ENCODE data around the gene CDH8. TPM values are rescaled to one million over a fixed set of nuclear protein-coding genes. Genes with fewer than 3 reads are reported as not detected.

The CDH8 gene
- total and polyA plus RNA-seq, 7 donors, result 0.13 to 3.9 (median 0.83) TPM; not detected in 2

DNA sequence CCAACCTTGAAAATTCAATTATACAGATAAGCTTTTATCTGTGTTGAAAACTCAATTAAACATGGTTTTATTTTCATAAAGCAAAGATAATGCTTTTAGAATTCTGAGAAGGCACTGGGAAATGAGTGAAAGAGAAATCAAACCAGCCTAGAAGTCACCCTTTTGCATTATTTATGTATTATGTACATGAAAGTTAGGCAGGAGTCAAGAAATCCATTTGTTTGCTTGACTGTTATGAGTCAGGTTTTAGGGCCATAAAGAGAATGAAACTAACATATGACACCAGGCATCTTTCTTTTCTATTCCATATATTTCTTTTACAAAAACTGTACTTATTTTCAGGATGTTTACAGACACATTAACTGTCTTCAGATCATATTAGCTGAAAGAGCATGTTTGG lies 23.3 kb upstream of the CDH8 start:
- intact Hi-C loops (cut with DNase I), result no loop called here
- Histone ChIP-seq H3K4me3 (no peak overlapping the region), H3K4me1 (no peaks in the 10 kb centered on the region), H3K36me3 (no peaks in the 10 kb centered on the region), H3K9me3 (no peaks in the 10 kb centered on the region), H3K27ac (no peak overlapping the region), H3K27me3 (no peaks in the 10 kb centered on the region)
- TF ChIP-seq EP300 (IDR thresholded peaks at IDR 0.05), result no peak
- TF ChIP-seq POLR2A (IDR thresholded peaks at IDR 0.05), result no peak
- no peak for TF ChIP-seq CTCF (IDR thresholded peaks at IDR 0.05)
- TF ChIP-seq POLR2AphosphoS5 (IDR thresholded peaks at IDR 0.05), result no peak
- DNase-seq, result no peak

- Histone ChIP-seq H3K4me1 (no peaks in the 10 kb centered on the region), H3K36me3 (no peaks in the 10 kb centered on the region), H3K27me3 (no peaks in the 10 kb centered on the region), H3K4me3 (no peak overlapping the region), H3K27ac (no peak overlapping the region), H3K9me3 (no peaks in the 10 kb centered on the region)
- 77 to 81% methylated on average over 8 of the region's 8 CpGs for WGBS, 2 donors
- no peak for DNase-seq
- no peak for TF ChIP-seq POLR2A (IDR thresholded peaks at IDR 0.05)
- TF ChIP-seq POLR2AphosphoS5 (IDR thresholded peaks at IDR 0.05), result no peak
- intact Hi-C loops (cut with DNase I), result no loop called here
These were observed 22.2 kb upstream of the CDH8 start for GRCh38 chr16:62058412-62058811.

- H3K4me3 ChIP-seq, result no peak overlapping the region
- H3K27ac ChIP-seq, result no peak overlapping the region
- TF ChIP-seq POLR2AphosphoS5 (IDR thresholded peaks at IDR 0.05), result no peak
- WGBS, 2 donors, result 81 to 89% methylated on average over 4 of the region's 4 CpGs
- H3K4me1 ChIP-seq, result no peaks in the 10 kb centered on the region
- H3K9me3 ChIP-seq, result no peaks in the 10 kb centered on the region
- intact Hi-C loops (cut with DNase I), result no loop called here
- no peak for DNase-seq
- H3K36me3 ChIP-seq, result no peaks in the 10 kb centered on the region
- no peaks in the 10 kb centered on the region for H3K27me3 ChIP-seq
These were observed 15.7 kb upstream of the CDH8 start for GRCh38 chr16:62051942-62052341.

DNA sequence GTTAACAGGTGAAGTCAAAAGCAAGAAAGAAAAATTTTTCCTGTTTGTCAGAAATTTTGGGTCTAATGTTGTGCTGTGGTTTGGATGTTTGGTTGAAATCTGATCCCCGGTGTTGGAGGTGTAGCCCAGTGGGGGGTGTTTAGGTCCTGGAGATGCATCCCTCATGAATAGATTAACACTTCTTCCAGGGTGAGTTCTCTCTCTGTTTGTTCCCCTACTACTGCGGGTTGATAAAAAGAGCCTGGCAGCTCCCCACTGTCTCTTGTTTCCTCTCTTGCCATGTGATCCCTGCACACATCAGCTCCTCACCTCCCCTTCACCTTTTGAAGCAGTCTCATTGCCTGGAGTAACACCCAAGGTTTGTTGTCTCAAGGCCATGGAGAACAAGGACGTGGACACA lies 14.6 kb upstream of the CDH8 start:
- WGBS, 2 donors, result 41 to 42% methylated on average over 3 of the region's 3 CpGs
- H3K27me3 ChIP-seq, result no peaks in the 10 kb centered on the region

DNA sequence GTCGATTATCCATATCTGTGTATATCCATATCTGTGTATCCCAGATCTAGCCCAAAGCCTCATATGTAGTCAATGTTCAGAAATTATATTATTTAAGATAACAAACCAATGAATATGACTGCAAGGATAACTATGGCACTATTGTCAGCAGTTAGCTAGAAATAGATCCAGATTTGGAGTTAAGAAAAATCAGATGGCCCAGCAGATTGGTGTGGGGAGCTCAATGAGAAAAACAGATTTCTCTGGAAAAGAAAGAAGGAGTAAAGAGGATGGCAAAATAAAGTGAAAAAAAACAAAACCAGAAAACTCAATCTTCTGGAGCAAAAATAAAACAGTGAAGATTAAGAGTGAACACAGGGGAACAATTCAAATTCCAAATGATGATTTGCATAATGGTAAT lies 10.6 kb upstream of the CDH8 start:
- DNase-seq, result no peak
- Histone ChIP-seq H3K9me3 (no peaks in the 10 kb centered on the region), H3K27me3 (peaks cover 0 to 7% (median 0%) of the 10 kb centered on the region in 3 donors), H3K4me1 (no peaks in the 10 kb centered on the region), H3K27ac (no peak overlapping the region), H3K4me3 (no peak overlapping the region), H3K36me3 (no peaks in the 10 kb centered on the region)
- intact Hi-C loops (cut with DNase I), result no loop called here
- no peak for TF ChIP-seq POLR2AphosphoS5 (IDR thresholded peaks at IDR 0.05)
- no peak for TF ChIP-seq EP300 (IDR thresholded peaks at IDR 0.05)
- TF ChIP-seq CTCF (IDR thresholded peaks at IDR 0.05), result no peak
- TF ChIP-seq POLR2A (IDR thresholded peaks at IDR 0.05), result no peak
- 91 to 93% methylated on average over 1 of the region's 1 CpG for WGBS, 2 donors

More for the DNA sequence above, 14.6 kb upstream of the CDH8 start:
- no peaks in the 10 kb centered on the region for H3K9me3 ChIP-seq
- H3K36me3 ChIP-seq, result no peaks in the 10 kb centered on the region
- no peak for DNase-seq
- no peak overlapping the region for H3K27ac ChIP-seq
- H3K4me3 ChIP-seq, result no peak overlapping the region
- H3K4me1 ChIP-seq, result no peaks in the 10 kb centered on the region
- intact Hi-C loops (cut with DNase I), result no loop called here
- no peak for TF ChIP-seq POLR2A (IDR thresholded peaks at IDR 0.05)
- no peak for TF ChIP-seq POLR2AphosphoS5 (IDR thresholded peaks at IDR 0.05)
- TF ChIP-seq CTCF (IDR thresholded peaks at IDR 0.05), result no peak
- no peak for TF ChIP-seq EP300 (IDR thresholded peaks at IDR 0.05)

DNA sequence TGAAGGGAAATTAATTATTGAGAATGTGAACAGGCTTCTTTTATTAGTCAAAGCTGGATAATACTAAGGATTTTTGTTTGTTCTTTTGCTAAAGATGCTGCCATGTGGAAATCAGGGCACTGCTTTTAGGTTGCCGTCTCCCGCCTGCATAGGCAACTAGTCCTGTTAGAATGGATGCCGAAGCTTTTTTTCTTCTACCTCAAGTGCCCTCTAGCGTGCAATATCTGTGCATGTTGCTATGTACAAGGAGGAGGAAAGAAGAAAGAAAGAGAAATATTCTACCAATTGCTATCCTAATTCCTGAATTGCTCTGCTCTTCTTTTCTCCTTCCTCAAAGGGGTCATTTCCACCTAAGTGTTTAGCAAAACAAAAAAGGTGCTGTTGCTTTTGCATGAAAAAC lies 5.2 kb upstream of the CDH8 start:
- 9 to 11% methylated on average over 4 of the region's 4 CpGs for WGBS, 2 donors
- TF ChIP-seq CTCF (IDR thresholded peaks at IDR 0.05) (peak in 2 of 4 experiments; percentile 10 to 25), EP300 (IDR thresholded peaks at IDR 0.05) (no peak)
- Histone ChIP-seq H3K36me3 (no peaks in the 10 kb centered on the region), H3K27ac (no peak overlapping the region), H3K4me1 (peaks cover 0 to 4% (median 2%) of the 10 kb centered on the region in 4 donors), H3K27me3 (peaks cover 6 to 34% (median 8%) of the 10 kb centered on the region in 3 donors), H3K4me3 (no peak overlapping the region), H3K9me3 (no peaks in the 10 kb centered on the region)
- no peak for DNase-seq
- intact Hi-C loops (cut with DNase I), result no loop called here
